AG04449 (cell line): Measurements from ENCODE around the gene C11orf24.
"Not testable (repeated sequence)": the region's sequence is repeated elsewhere in the genome, so short reads cannot be mapped to it uniquely, and the experiment has no call there.

ENCODE experiments used
- CTCF ChIA-PET: fragments of 350-600 bp; formaldehyde crosslinking; extraction: SDS; loops from one replicate; lab custom pipeline; 2021; ENCODE audit warnings: antibody characterized with exemption; lab: Yijun Ruan, JAX
- POLR2A ChIA-PET: fragments of 400-600, 350-600 bp; formaldehyde crosslinking; extraction: SDS; loops from one replicate; lab custom pipeline; 2020; ENCODE audit warnings: antibody characterized with exemption, inconsistent platforms; lab: Yijun Ruan, JAX
- DNase-seq: peaks from one replicate; pipeline ENCODE4 v3.0.0-alpha.2; 2010; ENCODE audit warnings: low read depth, low spot score
- H3K4me3 ChIP-seq: 2 replicates; pipeline ENCODE4 v1.5.1; 2011; ENCODE audit warnings: low read depth, mild to moderate bottlenecking, control low read depth, low read length
- TF ChIP-seq, protein P1 (sequence below): IDR thresholded peaks from one replicate; pipeline ENCODE4 v1.5.1; 2011; ENCODE audit warnings: mild to moderate bottlenecking, moderate library complexity, low read length, control low read depth, inconsistent platforms; ENCODE audit not compliant: insufficient read depth; ENCODE audit errors: missing control alignments

Gene C11orf24

DNA sequence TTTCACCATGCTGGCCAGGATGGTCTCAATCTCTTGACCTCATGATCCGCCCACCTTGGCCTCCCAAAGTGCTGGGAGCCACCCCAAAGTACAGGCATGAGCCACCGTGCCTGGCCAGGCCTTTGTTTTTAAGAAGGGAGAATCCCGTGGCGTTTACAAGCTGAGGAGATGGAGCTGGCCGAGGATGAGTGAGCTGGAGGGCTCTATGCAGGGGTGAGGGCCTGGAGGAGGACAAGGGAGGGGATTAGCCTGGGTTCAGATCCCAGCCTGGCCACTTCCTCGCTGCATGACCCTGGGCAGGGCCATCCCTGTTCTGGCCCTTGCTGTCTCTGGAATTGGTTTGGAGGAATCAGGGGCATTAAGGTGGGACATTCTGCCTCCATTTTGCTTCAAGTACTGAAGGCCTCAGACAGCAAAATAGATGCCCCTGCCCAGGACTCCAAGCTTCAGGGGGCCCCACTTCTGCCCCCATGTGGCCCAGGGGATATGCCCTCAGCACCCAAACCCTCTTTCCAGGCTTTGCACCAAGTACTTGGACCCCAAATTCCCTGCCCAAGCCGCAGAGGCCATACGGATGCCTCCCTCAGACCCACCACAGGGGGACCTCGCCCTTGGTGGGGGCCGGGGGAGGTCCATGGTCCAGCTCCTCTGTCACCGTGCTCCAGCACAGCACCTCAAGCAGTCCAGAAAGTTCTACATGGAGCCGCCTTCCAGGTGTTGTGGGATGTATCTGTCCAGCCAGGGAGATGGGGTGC lies 28.5 kb upstream of the C11orf24 start:
- TF ChIP-seq, protein P1, sequence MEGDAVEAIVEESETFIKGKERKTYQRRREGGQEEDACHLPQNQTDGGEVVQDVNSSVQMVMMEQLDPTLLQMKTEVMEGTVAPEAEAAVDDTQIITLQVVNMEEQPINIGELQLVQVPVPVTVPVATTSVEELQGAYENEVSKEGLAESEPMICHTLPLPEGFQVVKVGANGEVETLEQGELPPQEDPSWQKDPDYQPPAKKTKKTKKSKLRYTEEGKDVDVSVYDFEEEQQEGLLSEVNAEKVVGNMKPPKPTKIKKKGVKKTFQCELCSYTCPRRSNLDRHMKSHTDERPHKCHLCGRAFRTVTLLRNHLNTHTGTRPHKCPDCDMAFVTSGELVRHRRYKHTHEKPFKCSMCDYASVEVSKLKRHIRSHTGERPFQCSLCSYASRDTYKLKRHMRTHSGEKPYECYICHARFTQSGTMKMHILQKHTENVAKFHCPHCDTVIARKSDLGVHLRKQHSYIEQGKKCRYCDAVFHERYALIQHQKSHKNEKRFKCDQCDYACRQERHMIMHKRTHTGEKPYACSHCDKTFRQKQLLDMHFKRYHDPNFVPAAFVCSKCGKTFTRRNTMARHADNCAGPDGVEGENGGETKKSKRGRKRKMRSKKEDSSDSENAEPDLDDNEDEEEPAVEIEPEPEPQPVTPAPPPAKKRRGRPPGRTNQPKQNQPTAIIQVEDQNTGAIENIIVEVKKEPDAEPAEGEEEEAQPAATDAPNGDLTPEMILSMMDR: no peak
- ChIA-PET POLR2A (no interaction called here), CTCF (interaction anchor here (0.6 to 7.4 kb wide), 10 partner anchors 7 to 110 kb away, joined by 3 to 150 read pairs (median 38); partner anchors contain the start of gene C11orf24)
- H3K4me3 ChIP-seq: no peak overlapping the region
- no peak for DNase-seq

DNA sequence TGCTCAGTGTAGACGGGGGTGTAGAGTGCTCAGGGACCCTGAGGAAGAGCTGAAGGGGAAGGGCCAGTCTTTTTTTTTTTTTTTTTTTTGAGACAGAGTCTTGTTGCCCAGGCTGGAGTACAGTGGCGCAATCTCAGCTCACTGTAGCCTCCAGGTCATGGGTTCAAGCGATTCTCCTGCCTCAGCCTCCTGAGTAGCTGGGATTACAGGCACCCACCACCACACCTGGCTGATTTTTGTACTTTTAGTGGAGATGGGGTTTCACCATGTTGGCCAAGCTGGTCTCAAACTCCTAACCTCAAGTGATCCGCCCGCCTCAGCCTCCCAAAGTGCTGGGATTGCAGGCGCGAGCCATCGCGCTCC lies 27.7 kb upstream of the C11orf24 start:
- H3K4me3 ChIP-seq, DNase-seq: not testable (repeated sequence)
- POLR2A ChIA-PET: interaction anchor here (1.6 kb wide), 1 partner anchor 42 kb away, joined by 7 read pairs; no protein-coding TSS in a partner anchor
- CTCF ChIA-PET: interaction anchor here (1.1 to 7.4 kb wide), 14 partner anchors 8 to 141 kb away, joined by 3 to 150 read pairs (median 23); partner anchors contain the start of genes C11orf24 and LRP5

DNA sequence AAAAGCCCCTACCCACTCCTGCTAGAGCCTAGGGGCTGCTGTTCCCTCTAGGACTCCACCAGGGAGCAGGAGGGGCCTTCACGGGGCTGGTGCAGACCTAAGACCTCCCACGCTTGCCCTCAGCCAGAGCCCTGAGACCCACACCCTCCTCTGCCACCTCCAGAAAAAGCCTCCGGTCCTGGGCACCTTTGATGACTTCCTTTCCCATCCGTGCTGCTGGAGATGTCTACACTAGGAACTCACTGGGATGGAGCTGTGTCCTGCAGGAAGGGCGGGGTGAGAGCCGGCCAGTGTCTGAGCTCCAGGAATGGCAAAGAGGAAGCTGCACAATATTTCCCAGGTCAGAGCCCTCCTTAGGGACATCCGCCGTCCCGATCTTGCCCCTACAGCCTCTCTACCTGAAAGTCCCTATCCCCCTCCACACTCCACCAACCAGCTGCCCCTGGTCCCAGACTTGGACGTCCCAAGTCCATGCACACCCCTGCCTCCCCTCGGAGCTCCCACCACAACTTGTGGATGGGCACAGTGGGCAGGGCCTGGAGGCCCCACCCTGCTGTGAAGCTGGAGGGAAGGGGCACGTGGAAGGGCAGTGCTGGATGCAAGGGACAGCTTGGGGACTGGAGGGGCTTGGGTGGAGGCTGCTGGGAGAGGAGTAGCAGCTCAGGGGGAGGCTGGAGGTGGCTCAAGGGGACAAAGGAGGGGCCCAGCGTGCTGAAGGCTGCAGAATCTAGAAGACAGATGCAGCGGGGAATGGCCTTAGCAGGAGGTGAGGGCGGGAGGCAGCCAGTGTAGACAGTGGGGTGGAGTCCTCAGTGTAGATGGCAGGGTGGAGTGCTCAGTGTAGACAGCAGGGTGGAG lies 27.1 kb upstream of the C11orf24 start:
- TF ChIP-seq, protein P1: no peak
- no peak for DNase-seq
- POLR2A ChIA-PET: interaction anchor here (1.6 kb wide), 1 partner anchor 41 kb away, joined by 7 read pairs; no protein-coding TSS in a partner anchor
- no peak overlapping the region for H3K4me3 ChIP-seq
- CTCF ChIA-PET: interaction anchor here (1.0 to 7.4 kb wide), 37 partner anchors 8 to 196 kb away, joined by 3 to 150 read pairs (median 8); partner anchors contain the start of genes C11orf24 and LRP5

DNA sequence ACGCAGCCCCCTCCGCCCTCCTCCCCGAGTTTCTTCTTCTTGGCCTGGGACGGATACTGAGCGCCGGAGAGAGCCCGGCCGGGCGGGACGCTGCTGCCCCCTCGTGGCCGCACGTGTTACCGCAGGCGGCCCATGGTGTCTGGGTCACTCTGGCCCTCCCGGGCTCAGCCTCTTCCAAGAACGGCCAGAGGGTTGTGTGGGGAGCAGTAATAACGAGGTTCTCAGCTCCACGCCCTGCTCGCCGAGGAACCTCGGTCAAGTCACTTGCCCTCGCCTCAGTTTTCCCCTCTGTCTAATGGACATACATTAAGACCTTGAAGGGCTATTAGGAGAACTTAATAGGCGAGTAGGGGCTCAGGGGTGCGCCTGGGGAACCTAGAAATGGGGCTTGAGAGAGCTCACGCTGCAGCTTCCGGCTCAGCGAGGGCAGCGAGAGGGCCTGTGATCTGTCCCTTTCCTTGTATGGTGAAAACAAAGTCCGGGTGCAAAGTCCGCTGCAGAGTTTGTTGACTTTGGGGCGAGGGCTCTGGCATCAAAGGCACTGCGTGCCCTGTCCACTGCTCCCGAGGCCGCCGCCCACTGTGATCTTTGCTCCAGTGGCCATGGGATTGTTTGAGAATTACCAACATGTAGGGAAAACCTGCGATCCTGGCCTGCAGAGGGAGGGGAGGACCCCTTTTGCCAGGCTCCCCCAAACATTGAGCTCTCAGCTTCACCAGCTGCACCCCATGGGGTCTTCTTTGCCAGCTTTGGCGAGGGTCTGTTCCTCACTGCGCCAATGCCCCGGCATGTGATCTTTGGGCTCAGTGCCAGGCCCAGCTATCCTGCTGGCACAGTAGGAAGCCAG lies 26.3 kb upstream of the C11orf24 start:
- POLR2A ChIA-PET: interaction anchor here (1.6 kb wide), 1 partner anchor 40 kb away, joined by 7 read pairs; no protein-coding TSS in a partner anchor
- H3K4me3 ChIP-seq: no peak overlapping the region
- TF ChIP-seq, protein P1: peak; percentile 98
- CTCF ChIA-PET: interaction anchor here (0.6 to 7.4 kb wide), 44 partner anchors 9 to 197 kb away, joined by 3 to 150 read pairs (median 6); partner anchors contain the start of genes C11orf24 and LRP5
- DNase-seq: no peak

DNA sequence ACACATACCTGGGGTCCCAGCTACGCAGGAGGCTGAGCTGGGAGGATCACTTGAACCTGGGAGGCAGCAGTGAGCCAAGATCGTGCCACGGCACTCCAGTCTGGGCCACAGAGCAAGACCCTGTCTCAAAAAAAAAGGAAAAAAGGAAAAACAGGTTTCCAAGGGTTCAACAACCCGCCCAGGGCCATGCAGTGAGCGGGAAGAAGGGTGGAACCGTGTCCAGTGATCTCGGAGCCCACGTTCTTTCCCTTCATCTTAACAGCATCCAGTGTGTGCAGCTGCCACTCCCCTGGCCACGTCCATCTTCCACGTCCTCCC lies 25.7 kb upstream of the C11orf24 start:
- ChIA-PET CTCF (interaction anchor here (0.8 to 7.4 kb wide), 39 partner anchors 10 to 151 kb away, joined by 3 to 150 read pairs (median 8); partner anchors contain the start of genes C11orf24 and LRP5), POLR2A (interaction anchor here (0.7 kb wide), 1 partner anchor 107 kb away, joined by 3 read pairs; no protein-coding TSS in a partner anchor)
- no peak for DNase-seq
- TF ChIP-seq, protein P1: no peak
- no peak overlapping the region for H3K4me3 ChIP-seq

DNA sequence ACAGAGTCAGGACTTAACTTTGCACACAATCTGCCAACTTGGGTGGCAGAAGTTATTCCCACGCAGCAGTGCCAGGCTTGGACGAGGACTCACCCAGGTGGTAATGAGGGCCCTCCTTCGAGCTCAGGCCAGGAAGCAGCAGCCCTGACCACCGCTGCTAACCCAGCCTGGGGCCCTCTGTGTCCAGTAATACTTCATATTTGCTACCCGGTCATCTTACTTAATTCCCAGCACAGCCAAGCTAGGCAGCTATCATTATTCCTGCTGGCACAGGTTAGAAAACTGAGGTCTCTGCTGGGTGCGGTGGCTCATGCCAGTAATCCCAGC lies 25.2 kb upstream of the C11orf24 start:
- TF ChIP-seq, protein P1: no peak
- DNase-seq: no peak
- POLR2A ChIA-PET: interaction anchor here (0.7 kb wide), 1 partner anchor 107 kb away, joined by 3 read pairs; no protein-coding TSS in a partner anchor
- CTCF ChIA-PET: interaction anchor here (0.9 to 7.4 kb wide), 27 partner anchors 9 to 139 kb away, joined by 3 to 150 read pairs (median 11); partner anchors contain the start of genes C11orf24 and LRP5
- H3K4me3 ChIP-seq: no peak overlapping the region
